Measurements from ENCODE around the gene SMYD3.

DNA sequence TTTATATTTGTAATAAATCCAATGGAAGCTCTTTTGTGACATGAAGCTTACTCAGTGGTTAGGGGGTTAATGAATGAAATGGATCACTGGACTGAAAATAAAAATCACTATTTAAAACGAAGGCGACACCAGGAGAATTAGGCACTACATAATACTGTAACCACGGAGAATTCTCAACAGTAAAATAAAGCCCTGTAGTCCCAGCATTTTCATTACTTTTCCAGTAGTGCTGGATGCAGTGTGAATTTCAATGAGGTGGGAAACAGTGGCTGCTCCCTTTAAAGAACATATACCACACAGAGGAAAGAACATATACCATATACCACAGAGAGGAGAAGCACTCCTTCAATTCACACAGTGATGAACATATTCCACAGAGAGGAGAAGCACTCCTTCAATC is 275.0 kb downstream of the SMYD3 start:
- TF ChIP-seq, protein P1, sequence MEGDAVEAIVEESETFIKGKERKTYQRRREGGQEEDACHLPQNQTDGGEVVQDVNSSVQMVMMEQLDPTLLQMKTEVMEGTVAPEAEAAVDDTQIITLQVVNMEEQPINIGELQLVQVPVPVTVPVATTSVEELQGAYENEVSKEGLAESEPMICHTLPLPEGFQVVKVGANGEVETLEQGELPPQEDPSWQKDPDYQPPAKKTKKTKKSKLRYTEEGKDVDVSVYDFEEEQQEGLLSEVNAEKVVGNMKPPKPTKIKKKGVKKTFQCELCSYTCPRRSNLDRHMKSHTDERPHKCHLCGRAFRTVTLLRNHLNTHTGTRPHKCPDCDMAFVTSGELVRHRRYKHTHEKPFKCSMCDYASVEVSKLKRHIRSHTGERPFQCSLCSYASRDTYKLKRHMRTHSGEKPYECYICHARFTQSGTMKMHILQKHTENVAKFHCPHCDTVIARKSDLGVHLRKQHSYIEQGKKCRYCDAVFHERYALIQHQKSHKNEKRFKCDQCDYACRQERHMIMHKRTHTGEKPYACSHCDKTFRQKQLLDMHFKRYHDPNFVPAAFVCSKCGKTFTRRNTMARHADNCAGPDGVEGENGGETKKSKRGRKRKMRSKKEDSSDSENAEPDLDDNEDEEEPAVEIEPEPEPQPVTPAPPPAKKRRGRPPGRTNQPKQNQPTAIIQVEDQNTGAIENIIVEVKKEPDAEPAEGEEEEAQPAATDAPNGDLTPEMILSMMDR (IDR thresholded peaks at IDR 0.05; ENCODE audit: low read length): no peak
- TF ChIP-seq EZH2phosphoT487 (IDR thresholded peaks at IDR 0.05; ENCODE audit: low read length): no peak
